GM18520 (cell line): ENCODE data around the gene NEURL1B.
"Not testable (repeated sequence)": the region's sequence is repeated elsewhere in the genome, so short reads cannot be mapped to it uniquely, and the experiment has no call there.

Source experiments
- ATAC-seq: cut with Tn5 transposase; IDR thresholded peaks from one replicate; pipeline ENCODE4 v1.9.1; 2021; ENCODE audit not compliant: unreplicated experiment

The NEURL1B gene

GRCh38 chr5:172640822-172641358 is at the start of gene NEURL1B:
Gene NEURL1B (plus strand): TSS chr5:172641263. CDS start chr5:172641407, 144 bp downstream.
- ATAC-seq, result no peak

- ATAC-seq, result no peak
These were observed 49.4 kb upstream of the NEURL1B start for GRCh38 chr5:172591636-172592035.

GRCh38 chr5:172592881-172593280 is 48.2 kb upstream of the NEURL1B start:
- ATAC-seq, result no peak

GRCh38 chr5:172593306-172593705 is 47.8 kb upstream of the NEURL1B start:
- no peak for ATAC-seq

GRCh38 chr5:172593721-172594235 is 47.3 kb upstream of the NEURL1B start:
- ATAC-seq, result no peak

GRCh38 chr5:172594431-172594830 is 46.6 kb upstream of the NEURL1B start:
- no peak for ATAC-seq

GRCh38 chr5:172594867-172595466 is 46.1 kb upstream of the NEURL1B start:
- no peak for ATAC-seq

GRCh38 chr5:172595596-172596455 is 45.2 kb upstream of the NEURL1B start:
- no peak for ATAC-seq

- ATAC-seq, result no peak
These were observed 44.3 kb upstream of the NEURL1B start for GRCh38 chr5:172596638-172597231.

GRCh38 chr5:172597755-172598155 is 43.3 kb upstream of the NEURL1B start:
- no peak for ATAC-seq

- ATAC-seq, result no peak
These were observed 42.5 kb upstream of the NEURL1B start for GRCh38 chr5:172598251-172599203.

GRCh38 chr5:172599204-172599567 is 41.9 kb upstream of the NEURL1B start:
- ATAC-seq, result no peak

- no peak for ATAC-seq
These were observed 40.5 kb upstream of the NEURL1B start for GRCh38 chr5:172600571-172600970.

GRCh38 chr5:172601576-172601975 is 39.5 kb upstream of the NEURL1B start:
- ATAC-seq, result not testable (repeated sequence)

- no peak for ATAC-seq
These were observed 38.3 kb upstream of the NEURL1B start for GRCh38 chr5:172602783-172603231.

GRCh38 chr5:172603251-172603806 is 37.7 kb upstream of the NEURL1B start:
- ATAC-seq, result no peak

GRCh38 chr5:172605466-172605865 is 35.6 kb upstream of the NEURL1B start:
- no peak for ATAC-seq

GRCh38 chr5:172606156-172606785 is 34.8 kb upstream of the NEURL1B start:
- ATAC-seq, result no peak

GRCh38 chr5:172607213-172607793 is 33.8 kb upstream of the NEURL1B start:
- no peak for ATAC-seq
